H9 (cell line): ENCODE data around the gene IZUMO4. TPM values are rescaled to one million over a fixed set of nuclear protein-coding genes. Genes with fewer than 3 reads are reported as not detected.

ENCODE experiments used
- DNase-seq: peaks from one replicate; pipeline ENCODE4 v3.0.0-alpha.2; 2017
- H2AFZ ChIP-seq: one replicate; pipeline ENCODE4 v1.6.1; 2013; ENCODE audit warnings: mild to moderate bottlenecking, low read length, control low read depth, moderate library complexity
- H2AK5ac ChIP-seq: 2 replicates; pipeline ENCODE4 v1.6.1; 2013; ENCODE audit warnings: low read length, control low read depth, mixed read lengths; ENCODE audit not compliant: insufficient read length
- H2BK120ac ChIP-seq: one replicate; pipeline ENCODE4 v1.6.1; 2013; ENCODE audit warnings: low read depth, mild to moderate bottlenecking, low read length, control low read depth, inconsistent platforms; ENCODE audit not compliant: poor library complexity, severe bottlenecking
- H2BK12ac ChIP-seq: 2 replicates; pipeline ENCODE4 v1.6.1; 2013; ENCODE audit warnings: low read length, control low read depth, mixed read lengths, low read depth; ENCODE audit not compliant: insufficient read length
- H2BK15ac ChIP-seq: 2 replicates; pipeline ENCODE4 v1.6.1; 2013; ENCODE audit warnings: low read depth, low read length, control low read depth
- H2BK20ac ChIP-seq: one replicate; pipeline ENCODE4 v1.6.1; 2013; ENCODE audit warnings: low read depth, mild to moderate bottlenecking, low read length, control low read depth, inconsistent platforms; ENCODE audit not compliant: poor library complexity, severe bottlenecking
- H2BK5ac ChIP-seq: 2 replicates; pipeline ENCODE4 v1.6.1; 2013; ENCODE audit warnings: low read length, control low read depth, mixed read lengths; ENCODE audit not compliant: insufficient read length
- H3K14ac ChIP-seq: 2 replicates; pipeline ENCODE4 v1.6.1; 2013; ENCODE audit warnings: low read length, control low read depth; ENCODE audit not compliant: insufficient read depth
- H3K18ac ChIP-seq: 2 replicates; pipeline ENCODE4 v1.6.1; 2013; ENCODE audit warnings: low read depth, mild to moderate bottlenecking, mixed read lengths, low read length, control low read depth; ENCODE audit not compliant: insufficient read length
- H3K23ac ChIP-seq: 2 replicates; pipeline ENCODE4 v1.6.1; 2013; ENCODE audit warnings: low read length, control low read depth, mixed read lengths, low read depth; ENCODE audit not compliant: insufficient read length
- H3K23me2 ChIP-seq: 2 replicates; pipeline ENCODE4 v1.6.1; 2013; ENCODE audit warnings: low read depth, mild to moderate bottlenecking, mixed read lengths, low read length, control low read depth; ENCODE audit not compliant: insufficient read length, poor library complexity, severe bottlenecking
- H3K27ac ChIP-seq: 2 replicates; pipeline ENCODE4 v1.5.1; 2013; ENCODE audit warnings: low read length, control low read depth, mixed read lengths, low read depth; ENCODE audit not compliant: insufficient read length
- H3K27me3 ChIP-seq: 2 replicates; pipeline ENCODE4 v1.6.1; 2013; ENCODE audit warnings: low read length, control low read depth, inconsistent platforms; ENCODE audit not compliant: insufficient read depth
- H3K4ac ChIP-seq: 2 replicates; pipeline ENCODE4 v1.6.1; 2013; ENCODE audit warnings: low read depth, mild to moderate bottlenecking, control low read depth, inconsistent platforms, low read length, moderate library complexity
- H3K4me1 ChIP-seq: 2 replicates; pipeline ENCODE4 v1.6.1; 2013; ENCODE audit warnings: low read length, control low read depth, inconsistent platforms; ENCODE audit not compliant: insufficient read depth
- H3K4me2 ChIP-seq: 2 replicates; pipeline ENCODE4 v1.6.1; 2013; ENCODE audit warnings: low read length, control low read depth, mixed read lengths; ENCODE audit not compliant: insufficient read length, insufficient read depth
- H3K56ac ChIP-seq: 2 replicates; pipeline ENCODE4 v1.6.1; 2013; ENCODE audit warnings: low read depth, mild to moderate bottlenecking, mixed read lengths, low read length, control low read depth; ENCODE audit not compliant: insufficient read length
- H3K79me1 ChIP-seq: 2 replicates; pipeline ENCODE4 v1.6.1; 2013; ENCODE audit warnings: low read depth, mild to moderate bottlenecking, moderate library complexity, low read length, control low read depth, inconsistent platforms; ENCODE audit not compliant: insufficient read depth, poor library complexity, severe bottlenecking
- H3K79me2 ChIP-seq: 2 replicates; pipeline ENCODE4 v1.6.1; 2013; ENCODE audit warnings: low read length, control low read depth, inconsistent platforms; ENCODE audit not compliant: insufficient read depth
- H3K9ac ChIP-seq: 2 replicates; pipeline ENCODE4 v1.6.1; 2013; ENCODE audit warnings: low read length, control low read depth, mixed read lengths; ENCODE audit not compliant: insufficient read length; ENCODE audit errors: extremely low read depth
- H3K9me3 ChIP-seq: one replicate; pipeline ENCODE4 v1.6.1; 2013; ENCODE audit warnings: low read depth, low read length, inconsistent platforms; ENCODE audit not compliant: control insufficient read depth
- H3T11ph ChIP-seq: one replicate; pipeline ENCODE4 v1.6.1; 2013; ENCODE audit warnings: mild to moderate bottlenecking, low read length, control low read depth, inconsistent platforms
- H4K20me1 ChIP-seq: one replicate; pipeline ENCODE4 v1.6.1; 2013; ENCODE audit not compliant: control insufficient read depth, insufficient read length, insufficient read depth
- H4K5ac ChIP-seq: 2 replicates; pipeline ENCODE4 v1.6.1; 2013; ENCODE audit warnings: low read depth, mild to moderate bottlenecking, mixed read lengths, low read length, control low read depth; ENCODE audit not compliant: insufficient read length
- H4K8ac ChIP-seq: replicated peaks from 2 replicates; pipeline ENCODE4 v1.6.1; 2013; ENCODE audit warnings: low read length, control low read depth, mixed read lengths, low read depth; ENCODE audit not compliant: insufficient read length
- H4K91ac ChIP-seq: 2 replicates; pipeline ENCODE4 v1.6.1; 2013; ENCODE audit warnings: low read depth, mild to moderate bottlenecking, moderate library complexity, mixed read lengths, low read length, control low read depth; ENCODE audit not compliant: insufficient read length
- H3K27ac Mint-ChIP-seq, 3 experiments: 2 replicates in 2 of 3; 3 replicates in 1 of 3; pipeline ENCODE4 v1.8.0; 2020 to 2021; ENCODE audit warnings: mixed read lengths in 3 of 3, mild to moderate bottlenecking in 1 of 3, moderate library complexity in 1 of 3
- H3K27me3 Mint-ChIP-seq: 2 replicates; pipeline ENCODE4 v1.8.0; 2021; ENCODE audit warnings: low read depth, mild to moderate bottlenecking, moderate library complexity, mixed read lengths
- H3K36me3 Mint-ChIP-seq, 3 experiments: 2 replicates in 2 of 3; 3 replicates in 1 of 3; pipeline ENCODE4 v1.8.0; 2020 to 2021; ENCODE audit warnings: low read depth in 3 of 3, mixed read lengths in 3 of 3; ENCODE audit not compliant: insufficient read depth in 1 of 3
- H3K4me1 Mint-ChIP-seq, 2 experiments: 2 replicates each; pipeline ENCODE4 v1.8.0; 2020; ENCODE audit warnings: mixed read lengths in 2 of 2
- H3K4me3 Mint-ChIP-seq, 2 experiments: 2 replicates in 1 of 2; 3 replicates in 1 of 2; pipeline ENCODE4 v1.8.0; 2020 to 2021; ENCODE audit warnings: mild to moderate bottlenecking in 2 of 2, mixed read lengths in 2 of 2, moderate library complexity in 1 of 2
- H3K9me3 Mint-ChIP-seq, 2 experiments: 2 replicates in 1 of 2; 3 replicates in 1 of 2; pipeline ENCODE4 v1.8.0; 2020; ENCODE audit warnings: mild to moderate bottlenecking in 2 of 2, mixed read lengths in 2 of 2, moderate library complexity in 1 of 2
- CTCF ChIP-seq: fragments of 200-600 bp; sonication (generic); conservative IDR thresholded peaks from 3 replicates; pipeline ENCODE4 v1.8.0; 2021; ENCODE audit warnings: antibody characterized with exemption, mild to moderate bottlenecking
- WGBS: extraction: QIAGEN DNeasy Blood & Tissue Kit; methylation state at CpG from one replicate; pipeline ENCODE4 v1.1.7; 2013; ENCODE audit warnings: missing lambda C conversion rate, low lambda C conversion rate, mixed read lengths; ENCODE audit not compliant: insufficient read length; ENCODE audit errors: extremely low coverage; 5-methylcytosine and 5-hydroxymethylcytosine counted together
- total RNA-seq: library from RNA; stranded (reverse); gene quantifications from 2 replicates; pipeline ENCODE4 v1.2.1, GENCODE V29; 2021

Gene IZUMO4
- total RNA-seq, 1 experiment from 2014 or later: 2.1 TPM

- peaks cover 9 to 25% of the 10 kb centered on the region in 2 experiments; a peak in 3 of 4 replicates for H3K4me1 Mint-ChIP-seq
- Histone ChIP-seq H3K9me3 (no peaks in the 10 kb centered on the region), H3K27me3 (no peaks in the 10 kb centered on the region), H3K14ac (no peak overlapping the region), H3K56ac (no peak overlapping the region), H3K79me1 (peaks cover 3% of the 10 kb centered on the region), H3K4me2 (no peak overlapping the region), H2BK15ac (peak overlapping the region; percentile 2; the same call in 1 of the 2 replicates), H3K18ac (no peak overlapping the region), H3K23ac (no peak overlapping the region), H2AK5ac (no peak overlapping the region), H2AFZ (no peak overlapping the region), H3K4me1 (no peaks in the 10 kb centered on the region), H3K9ac (no peak overlapping the region), H3K23me2 (peaks cover 9% of the 10 kb centered on the region), H4K8ac (no peak overlapping the region), H3K79me2 (peaks cover 11% of the 10 kb centered on the region; the same call in 1 of the 2 replicates), H2BK12ac (no peak overlapping the region), H4K20me1 (no peaks in the 10 kb centered on the region), H2BK5ac (no peak overlapping the region), H2BK20ac (no peak overlapping the region), H3K27ac (no peak overlapping the region), H3K4ac (no peak overlapping the region), H2BK120ac (no peak overlapping the region), H3T11ph (no peak overlapping the region), H4K5ac (no peak overlapping the region), H4K91ac (no peak overlapping the region)
- H3K27ac Mint-ChIP-seq: no peak overlapping the region
- peak; percentile 31 for DNase-seq
- WGBS: no CpG with 5 or more reads among the region's 24 CpGs
- no peaks in the 10 kb centered on the region for H3K27me3 Mint-ChIP-seq
- no peak overlapping the region; a peak in 1 of 5 replicates for H3K4me3 Mint-ChIP-seq
- no peaks in the 10 kb centered on the region for H3K36me3 Mint-ChIP-seq
- H3K9me3 Mint-ChIP-seq: no peaks in the 10 kb centered on the region
- no peak for TF ChIP-seq CTCF
Observed at GRCh38 chr19:2053601-2054389, 42.9 kb upstream of the IZUMO4 start.
